HEK293 (cell line): Measurements from ENCODE around the gene DAGLA.

Source experiments
- CTCF ChIA-PET: fragments of 350-600 bp; formaldehyde crosslinking; extraction: SDS; loops from one replicate; lab custom pipeline; 2021; ENCODE audit warnings: antibody characterized with exemption; lab: Yijun Ruan, JAX
- POLR2A ChIA-PET: fragments of 300-600 bp; formaldehyde crosslinking; extraction: SDS; loops from one replicate; lab custom pipeline; 2020; ENCODE audit warnings: antibody characterized with exemption, inconsistent platforms; lab: Yijun Ruan, JAX
- H3K27ac ChIP-seq: fragments of 200-500 bp; sonication (Bioruptor generic); 2 replicates; pipeline ENCODE4 v1.5.1; 2014; ENCODE audit warnings: low read depth, low read length, control low read depth, inconsistent platforms; ENCODE audit errors: extremely low read depth
- H3K36me3 ChIP-seq, 2 experiments: fragments of 200-500 bp in 1 of 2; sonication (Bioruptor generic) in 1 of 2; 1 replicate in 1 of 2; 2 replicates in 1 of 2; pipeline ENCODE4 v1.5.1; 2014 to 2017; ENCODE audit warnings: inconsistent platforms in 2 of 2, low read length in 2 of 2; ENCODE audit not compliant: control insufficient read depth in 2 of 2, insufficient read depth in 1 of 2
- H3K4me1 ChIP-seq: fragments of 200-500 bp; sonication (Bioruptor generic); 2 replicates; pipeline ENCODE4 v1.5.1; 2014; ENCODE audit warnings: mild to moderate bottlenecking, low read length, inconsistent platforms; ENCODE audit not compliant: control insufficient read depth, insufficient read depth
- H3K4me3 ChIP-seq: 2 replicates; pipeline ENCODE4 v1.5.1; 2011; ENCODE audit warnings: low read depth, mild to moderate bottlenecking, control low read depth, low read length, moderate library complexity
- H3K9me3 ChIP-seq: fragments of 200-500 bp; sonication (Bioruptor generic); 2 replicates; pipeline ENCODE4 v1.5.1; 2014; ENCODE audit warnings: low read depth, low read length, inconsistent platforms; ENCODE audit not compliant: control insufficient read depth, insufficient read depth
- GFI1B ChIP-seq: fragments of 450-650 bp; formaldehyde crosslinking; IDR thresholded peaks from 2 replicates; pipeline ENCODE4 v1.5.1; 2016; ENCODE audit warnings: missing biosample characterization, missing genetic modification characterization
- GLIS1 ChIP-seq: fragments of 450-650 bp; formaldehyde crosslinking; IDR thresholded peaks from 2 replicates; pipeline ENCODE4 v1.5.1; 2016; ENCODE audit warnings: missing biosample characterization, missing genetic modification characterization
- GLIS2 ChIP-seq: fragments of 450-650 bp; formaldehyde crosslinking; IDR thresholded peaks from 2 replicates; pipeline ENCODE4 v1.5.1; 2016; ENCODE audit warnings: missing biosample characterization, missing genetic modification characterization
- KLF7 ChIP-seq: fragments of 450-650 bp; formaldehyde crosslinking; IDR thresholded peaks from 2 replicates; pipeline ENCODE4 v1.5.1; 2016; ENCODE audit warnings: missing biosample characterization, missing genetic modification characterization, borderline replicate concordance
- REPIN1 ChIP-seq: fragments of 450-650 bp; formaldehyde crosslinking; IDR thresholded peaks from 2 replicates; pipeline ENCODE4 v1.5.1; 2017; ENCODE audit warnings: missing biosample characterization, missing genetic modification characterization, low read depth
- TCF7L2 ChIP-seq: IDR thresholded peaks from 2 replicates; pipeline ENCODE4 v1.6.1; 2011; ENCODE audit warnings: low read depth, mild to moderate bottlenecking, inconsistent platforms, low read length, moderate library complexity, borderline replicate concordance
- YY2 ChIP-seq: fragments of 450-650 bp; formaldehyde crosslinking; IDR thresholded peaks from 2 replicates; pipeline ENCODE4 v1.5.1; 2016; ENCODE audit warnings: missing biosample characterization, missing genetic modification characterization
- ZBTB7A ChIP-seq: fragments of 450-650 bp; formaldehyde crosslinking; IDR thresholded peaks from 2 replicates; pipeline ENCODE4 v1.5.1; 2016; ENCODE audit warnings: low read depth, missing biosample characterization, missing genetic modification characterization
- ZFHX2 ChIP-seq: fragments of 450-650 bp; formaldehyde crosslinking; conservative IDR thresholded peaks from 2 replicates; pipeline ENCODE4 v1.5.1; 2016; ENCODE audit warnings: missing biosample characterization, missing genetic modification characterization
- ZIC2 ChIP-seq: fragments of 450-650 bp; formaldehyde crosslinking; IDR thresholded peaks from 2 replicates; pipeline ENCODE4 v1.5.1; 2016; ENCODE audit warnings: missing biosample characterization, missing genetic modification characterization
- ZNF132 ChIP-seq: fragments of 450-650 bp; formaldehyde crosslinking; IDR thresholded peaks from 2 replicates; pipeline ENCODE4 v1.5.1; 2017; ENCODE audit warnings: missing biosample characterization, missing genetic modification characterization, borderline replicate concordance
- ZNF140 ChIP-seq: fragments of 450-650 bp; formaldehyde crosslinking; IDR thresholded peaks from 2 replicates; pipeline ENCODE4 v1.5.1; 2016; ENCODE audit warnings: missing biosample characterization, missing genetic modification characterization
- ZNF157 ChIP-seq: fragments of 450-650 bp; formaldehyde crosslinking; IDR thresholded peaks from 2 replicates; pipeline ENCODE4 v1.5.1; 2016; ENCODE audit warnings: missing biosample characterization, missing genetic modification characterization
- ZNF2 ChIP-seq: fragments of 450-650 bp; formaldehyde crosslinking; IDR thresholded peaks from 2 replicates; pipeline ENCODE4 v1.5.1; 2016; ENCODE audit warnings: missing biosample characterization, missing genetic modification characterization
- ZNF223 ChIP-seq: fragments of 450-650 bp; formaldehyde crosslinking; IDR thresholded peaks from 2 replicates; pipeline ENCODE4 v1.5.1; 2016; ENCODE audit warnings: missing biosample characterization, missing genetic modification characterization
- ZNF24 ChIP-seq: fragments of 450-650 bp; formaldehyde crosslinking; IDR thresholded peaks from 2 replicates; pipeline ENCODE4 v1.5.1; 2016; ENCODE audit warnings: missing biosample characterization, missing genetic modification characterization
- ZNF354C ChIP-seq: fragments of 450-650 bp; formaldehyde crosslinking; IDR thresholded peaks from 2 replicates; pipeline ENCODE4 v1.5.1; 2016; ENCODE audit warnings: missing biosample characterization, missing genetic modification characterization, low read depth, borderline replicate concordance
- ZNF433 ChIP-seq: fragments of 450-650 bp; formaldehyde crosslinking; IDR thresholded peaks from 2 replicates; pipeline ENCODE4 v1.5.1; 2016; ENCODE audit warnings: missing biosample characterization, missing genetic modification characterization, low read depth
- ZNF518A ChIP-seq: fragments of 450-650 bp; formaldehyde crosslinking; conservative IDR thresholded peaks from 2 replicates; pipeline ENCODE4 v1.5.1; 2016; ENCODE audit warnings: low read depth, missing biosample characterization, missing genetic modification characterization
- ZNF571 ChIP-seq: fragments of 450-650 bp; formaldehyde crosslinking; IDR thresholded peaks from 2 replicates; pipeline ENCODE4 v1.5.0; 2017; ENCODE audit warnings: missing biosample characterization, missing genetic modification characterization
- ZNF623 ChIP-seq: fragments of 450-650 bp; formaldehyde crosslinking; IDR thresholded peaks from 2 replicates; pipeline ENCODE4 v1.5.1; 2016; ENCODE audit warnings: missing biosample characterization, missing genetic modification characterization
- ZNF704 ChIP-seq: fragments of 450-650 bp; formaldehyde crosslinking; IDR thresholded peaks from 2 replicates; pipeline ENCODE4 v1.5.1; 2016; ENCODE audit warnings: missing biosample characterization, missing genetic modification characterization
- TF ChIP-seq, protein P1 (sequence below): fragments of 450-650 bp; formaldehyde crosslinking; IDR thresholded peaks from 2 replicates; pipeline ENCODE4 v1.5.1; 2016; ENCODE audit warnings: missing biosample characterization, missing genetic modification characterization
- TF ChIP-seq, protein P2 (sequence below): fragments of 450-650 bp; formaldehyde crosslinking; IDR thresholded peaks from 2 replicates; pipeline ENCODE4 v1.5.1; 2017; ENCODE audit warnings: missing biosample characterization, mild to moderate bottlenecking, missing genetic modification characterization, moderate library complexity
- TF ChIP-seq, protein P3 (sequence below): fragments of 450-650 bp; formaldehyde crosslinking; IDR thresholded peaks from 2 replicates; pipeline ENCODE4 v1.5.1; 2016; ENCODE audit warnings: missing biosample characterization, missing genetic modification characterization

DAGLA gene

DNA sequence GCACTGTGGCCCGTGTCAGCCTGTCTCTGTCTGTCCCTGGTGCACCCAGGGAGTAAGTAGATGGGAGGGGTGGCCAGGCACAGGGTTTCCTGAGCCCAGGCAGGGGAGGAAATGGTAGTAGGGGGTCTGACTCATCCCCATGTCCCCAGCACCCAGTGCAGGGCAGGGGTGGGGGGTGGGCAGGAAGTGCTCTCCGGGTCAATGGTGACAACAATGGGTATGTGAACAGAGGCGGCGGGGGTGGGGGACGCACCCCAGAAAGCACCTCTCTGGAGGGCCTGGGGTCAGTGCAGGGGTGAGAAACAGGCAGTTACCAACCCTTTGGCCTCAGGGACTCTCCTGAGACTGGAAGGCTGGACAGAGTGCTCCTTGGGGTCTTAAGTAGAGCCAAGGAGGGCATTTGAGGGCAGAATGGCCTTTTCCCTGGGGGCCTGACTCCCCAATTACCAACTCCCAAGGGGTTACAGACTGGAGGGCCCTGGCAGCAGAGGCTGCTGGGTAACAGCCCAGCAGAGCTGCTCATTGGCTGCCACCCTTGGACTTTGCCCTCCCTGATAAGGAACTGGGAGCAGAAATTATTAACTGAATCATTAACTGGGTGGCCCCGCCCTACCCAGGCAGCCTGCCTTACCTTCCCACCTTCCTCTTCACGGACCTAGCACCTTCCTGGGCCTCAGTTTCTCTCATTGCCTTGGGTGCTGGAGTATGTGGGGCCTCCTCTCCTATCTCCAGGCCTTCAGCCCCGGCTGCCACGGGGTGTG lies 76.4 kb downstream of the DAGLA start (continued):
- TF ChIP-seq, protein P1, sequence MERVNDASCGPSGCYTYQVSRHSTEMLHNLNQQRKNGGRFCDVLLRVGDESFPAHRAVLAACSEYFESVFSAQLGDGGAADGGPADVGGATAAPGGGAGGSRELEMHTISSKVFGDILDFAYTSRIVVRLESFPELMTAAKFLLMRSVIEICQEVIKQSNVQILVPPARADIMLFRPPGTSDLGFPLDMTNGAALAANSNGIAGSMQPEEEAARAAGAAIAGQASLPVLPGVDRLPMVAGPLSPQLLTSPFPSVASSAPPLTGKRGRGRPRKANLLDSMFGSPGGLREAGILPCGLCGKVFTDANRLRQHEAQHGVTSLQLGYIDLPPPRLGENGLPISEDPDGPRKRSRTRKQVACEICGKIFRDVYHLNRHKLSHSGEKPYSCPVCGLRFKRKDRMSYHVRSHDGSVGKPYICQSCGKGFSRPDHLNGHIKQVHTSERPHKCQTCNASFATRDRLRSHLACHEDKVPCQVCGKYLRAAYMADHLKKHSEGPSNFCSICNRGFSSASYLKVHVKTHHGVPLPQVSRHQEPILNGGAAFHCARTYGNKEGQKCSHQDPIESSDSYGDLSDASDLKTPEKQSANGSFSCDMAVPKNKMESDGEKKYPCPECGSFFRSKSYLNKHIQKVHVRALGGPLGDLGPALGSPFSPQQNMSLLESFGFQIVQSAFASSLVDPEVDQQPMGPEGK = no peak
- TF ChIP-seq GLIS2 (tag by site-specific recombination) (peak; percentile 50), ZNF518A (tag by site-specific recombination) (no peak), ZNF140 (tag by site-specific recombination) (no peak), ZNF433 (tag by site-specific recombination) (no peak), ZNF2 (tag by site-specific recombination) (no peak), YY2 (no peak), ZNF132 (no peak), ZNF354C (tag by site-specific recombination) (no peak), ZIC2 (peak; percentile 68), ZFHX2 (tag by site-specific recombination) (peak; percentile 36; the same call in 1 of the 2 replicates)

- POLR2A ChIA-PET = no interaction called here
- no peaks in the 10 kb centered on the region for H3K36me3 ChIP-seq
- TF ChIP-seq, protein P2, sequence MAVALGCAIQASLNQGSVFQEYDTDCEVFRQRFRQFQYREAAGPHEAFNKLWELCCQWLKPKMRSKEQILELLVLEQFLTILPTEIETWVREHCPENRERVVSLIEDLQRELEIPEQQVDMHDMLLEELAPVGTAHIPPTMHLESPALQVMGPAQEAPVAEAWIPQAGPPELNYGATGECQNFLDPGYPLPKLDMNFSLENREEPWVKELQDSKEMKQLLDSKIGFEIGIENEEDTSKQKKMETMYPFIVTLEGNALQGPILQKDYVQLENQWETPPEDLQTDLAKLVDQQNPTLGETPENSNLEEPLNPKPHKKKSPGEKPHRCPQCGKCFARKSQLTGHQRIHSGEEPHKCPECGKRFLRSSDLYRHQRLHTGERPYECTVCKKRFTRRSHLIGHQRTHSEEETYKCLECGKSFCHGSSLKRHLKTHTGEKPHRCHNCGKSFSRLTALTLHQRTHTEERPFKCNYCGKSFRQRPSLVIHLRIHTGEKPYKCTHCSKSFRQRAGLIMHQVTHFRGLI (tag by site-specific recombination) = no peak
- TF ChIP-seq, protein P3, sequence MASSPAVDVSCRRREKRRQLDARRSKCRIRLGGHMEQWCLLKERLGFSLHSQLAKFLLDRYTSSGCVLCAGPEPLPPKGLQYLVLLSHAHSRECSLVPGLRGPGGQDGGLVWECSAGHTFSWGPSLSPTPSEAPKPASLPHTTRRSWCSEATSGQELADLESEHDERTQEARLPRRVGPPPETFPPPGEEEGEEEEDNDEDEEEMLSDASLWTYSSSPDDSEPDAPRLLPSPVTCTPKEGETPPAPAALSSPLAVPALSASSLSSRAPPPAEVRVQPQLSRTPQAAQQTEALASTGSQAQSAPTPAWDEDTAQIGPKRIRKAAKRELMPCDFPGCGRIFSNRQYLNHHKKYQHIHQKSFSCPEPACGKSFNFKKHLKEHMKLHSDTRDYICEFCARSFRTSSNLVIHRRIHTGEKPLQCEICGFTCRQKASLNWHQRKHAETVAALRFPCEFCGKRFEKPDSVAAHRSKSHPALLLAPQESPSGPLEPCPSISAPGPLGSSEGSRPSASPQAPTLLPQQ (tag by site-specific recombination) = peak; percentile 76; the same call in 1 of the 2 replicates
- TF ChIP-seq KLF7 (tag by site-specific recombination) (no peak), ZNF24 (no peak), TCF7L2 (no peak), ZBTB7A (tag by site-specific recombination) (no peak), GFI1B (tag by site-specific recombination) (no peak), REPIN1 (tag by site-specific recombination) (no peak), GLIS1 (no peak), ZNF157 (tag by site-specific recombination) (no peak), ZNF623 (tag by site-specific recombination) (0 out of 2 replicates have a peak, but pooled peaks have one; percentile 16), ZNF704 (no peak), ZNF571 (tag by site-specific recombination) (no peak), ZNF223 (no peak)
- TF ChIP-seq, all 188 proteins: peak for 2
- CTCF ChIA-PET = interaction anchor here (0.5 to 1.6 kb wide), 5 partner anchors 10 to 318 kb away, joined by 3 to 8 read pairs (median 7); no protein-coding TSS in a partner anchor
- Histone ChIP-seq H3K9me3 (no peaks in the 10 kb centered on the region), H3K4me1 (no peaks in the 10 kb centered on the region; the same call in 1 of the 2 replicates), H3K4me3 (no peak overlapping the region), H3K27ac (no peak overlapping the region)
Measured at GRCh38 chr11:61757213-61757862, 77.1 kb downstream of the DAGLA start.
